M059J (cell line): ENCODE measurements around the gene CSKMT. TPM values are rescaled to one million over a fixed set of nuclear protein-coding genes. Genes with fewer than 3 reads are reported as not detected.
"Not testable (repeated sequence)": the region's sequence is repeated elsewhere in the genome, so short reads cannot be mapped to it uniquely, and the experiment has no call there.

Experiments
- DNase-seq: peaks from one replicate; pipeline ENCODE4 v3.0.0-alpha.2; 2012; ENCODE audit warnings: low read depth
- total RNA-seq: library from RNA; depleted of rRNA; stranded (reverse); fragments of >200 nt; shearing (Covaris generic); gene quantifications from 2 replicates; pipeline ENCODE4 v1.2.3, GENCODE V29; 2014; rRNA removed

The CSKMT gene
- total RNA-seq, result 2.0 and 8.7 TPM in 2 replicates

DNA sequence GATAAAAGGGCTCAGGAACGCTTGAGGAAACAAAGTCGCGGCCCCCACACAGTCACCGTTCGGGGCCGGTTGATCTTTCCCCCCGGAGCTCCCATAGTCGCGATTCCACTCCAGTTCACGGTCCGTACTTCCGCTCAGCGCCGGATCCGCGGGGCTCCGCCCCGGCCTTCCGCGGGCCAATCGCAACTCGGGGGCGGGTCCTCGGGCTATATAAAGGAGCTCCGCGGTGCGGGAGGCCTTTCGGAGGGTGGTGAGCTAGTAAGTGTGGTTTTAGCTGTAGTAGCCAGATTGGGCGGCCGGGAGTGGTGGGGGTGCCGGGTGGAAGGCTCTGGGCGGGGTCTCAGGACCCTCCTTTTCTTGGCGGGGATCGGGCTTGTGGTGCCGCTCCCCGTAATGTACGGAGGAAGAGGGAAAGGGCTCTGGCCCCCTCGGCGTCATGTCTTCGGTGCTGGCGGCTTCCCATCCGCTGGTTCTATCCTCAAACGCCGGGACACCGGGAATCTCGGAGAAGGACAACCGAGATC is at the start of gene CSKMT, which contains the start of gene C11orf98:
Gene CSKMT, plus strand, starts transcription at position 238 of the 524 bp plus-strand sequence. CDS start 568 bp downstream, outside the sequence.
Gene C11orf98, minus strand, starts transcription at position 136 of the 524 bp plus-strand sequence. Its CDS starts 41 bp downstream, at position 95.
- DNase-seq, result peak; percentile 89

DNA sequence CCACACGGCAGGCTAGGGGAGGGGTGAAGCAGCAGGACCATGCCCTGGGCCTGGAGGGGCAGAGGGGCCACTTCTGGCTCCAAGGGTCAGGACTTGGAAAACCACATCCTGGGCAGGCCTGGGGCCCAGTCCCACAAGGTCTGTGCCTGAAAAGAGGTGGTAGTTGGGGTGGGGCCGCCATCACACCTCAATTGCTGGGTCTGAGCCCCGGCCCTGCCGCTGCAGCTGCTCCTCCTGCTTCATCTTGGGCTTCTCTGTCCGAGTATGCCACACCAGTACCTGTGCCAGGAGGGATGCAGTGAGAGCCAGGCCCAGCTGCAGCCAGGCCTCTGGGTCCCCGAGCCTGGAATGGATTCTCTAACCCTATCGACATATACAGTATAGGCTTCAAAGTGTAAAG is 49.6 kb upstream of the CSKMT start:
- no peak for DNase-seq

DNA sequence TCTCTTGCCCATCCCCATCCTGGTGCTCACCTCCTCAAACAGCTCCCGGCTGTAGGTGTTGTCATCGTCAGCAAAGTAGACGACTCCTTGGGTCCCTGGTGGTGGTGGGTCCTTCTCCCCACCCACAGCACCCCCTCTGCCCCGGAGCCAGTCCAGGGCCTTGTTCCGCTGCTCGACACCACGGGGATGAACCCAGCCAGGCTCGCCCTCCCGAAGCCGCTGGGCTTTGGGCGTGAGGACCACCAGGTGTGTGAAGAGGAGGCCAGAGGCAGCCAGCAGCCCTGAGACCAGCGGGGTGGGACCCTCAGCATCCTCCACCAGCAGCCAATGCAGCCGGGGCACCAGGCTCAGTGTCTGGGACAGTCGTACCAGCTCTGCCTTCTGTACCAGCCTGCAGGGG is 48.2 kb upstream of the CSKMT start:
- not testable (repeated sequence) for DNase-seq

- no peak for DNase-seq
Measured at GRCh38 chr11:62621027-62621566, 44.0 kb upstream of the CSKMT start.

DNA sequence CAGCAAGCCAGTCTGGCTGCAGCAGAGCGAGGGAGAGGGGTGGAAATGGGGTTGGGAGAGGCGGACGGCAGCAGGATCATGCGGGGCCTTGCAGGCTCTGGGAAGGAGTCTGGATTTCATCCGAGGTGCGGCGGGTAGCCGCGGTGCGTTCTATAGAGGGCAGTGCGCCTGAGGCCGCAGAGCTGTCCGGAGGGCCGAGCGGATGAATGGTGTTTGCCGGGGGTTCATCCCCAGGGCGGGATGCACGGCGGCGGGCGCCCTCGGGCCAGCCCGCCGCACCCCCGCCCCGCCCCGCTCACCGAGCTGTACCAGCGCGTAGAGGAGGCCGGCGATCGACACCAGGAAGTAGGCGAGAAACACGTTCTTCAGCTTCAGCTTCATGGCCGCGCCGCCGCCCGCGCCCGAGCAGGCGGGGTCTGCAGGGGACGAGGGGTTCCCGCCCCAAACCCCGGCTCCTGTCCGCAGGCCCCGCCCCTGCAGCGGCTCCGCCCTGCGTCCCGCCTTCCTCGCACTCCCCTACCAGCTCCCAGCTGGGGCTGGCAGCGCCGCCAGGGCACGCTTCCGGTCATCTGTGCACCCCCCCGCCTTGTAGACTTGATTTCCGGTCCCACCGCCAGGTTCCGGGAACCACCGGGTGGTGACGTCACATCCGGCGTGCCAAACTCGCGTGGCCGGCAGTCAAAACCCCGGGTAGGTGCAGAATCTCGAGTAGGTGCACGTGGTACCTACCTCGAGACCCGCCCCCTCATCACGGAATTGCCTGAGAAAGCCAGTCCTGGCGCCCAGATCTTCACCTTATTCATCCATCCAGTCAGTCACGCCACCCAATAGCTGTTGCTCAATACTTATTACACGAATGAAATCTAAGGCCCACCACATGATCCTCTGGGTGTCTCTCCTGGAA is 43.3 kb upstream of the CSKMT start, which contains the start of gene B3GAT3:
Gene B3GAT3, minus strand, starts transcription at position 420 of the 904 bp plus-strand sequence. Its CDS starts 39 bp downstream, at position 381.
- peak; percentile 98 for DNase-seq

DNA sequence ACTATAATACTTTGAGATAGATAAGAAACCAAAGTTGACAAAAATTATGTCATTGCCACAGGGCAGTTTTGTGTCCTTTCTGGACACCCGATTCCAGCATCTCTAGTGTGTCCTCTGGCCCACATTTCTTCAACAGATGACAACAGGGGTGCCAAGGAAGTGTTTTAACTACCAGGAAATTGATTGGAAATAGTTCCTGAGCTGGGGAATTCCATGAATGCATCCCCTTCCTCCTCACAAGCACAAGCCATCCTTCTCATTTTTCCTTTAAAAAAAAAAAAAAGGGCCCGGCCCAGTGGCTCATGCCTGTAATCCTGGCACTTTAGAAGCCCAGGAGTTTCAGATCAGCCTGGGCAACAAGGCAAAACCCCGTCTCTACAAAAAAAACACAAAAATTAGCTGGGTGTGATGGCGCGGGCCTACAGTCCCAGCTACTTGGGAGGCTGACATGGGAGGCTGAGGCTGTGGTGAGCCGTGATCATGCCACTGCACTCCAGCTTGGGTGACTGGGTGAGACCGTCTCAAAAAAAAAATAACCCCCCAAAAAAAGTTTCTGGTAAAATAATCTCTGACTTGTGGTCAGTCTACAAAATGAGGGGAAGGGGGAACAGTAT is 42.5 kb upstream of the CSKMT start:
- DNase-seq, result no peak

DNA sequence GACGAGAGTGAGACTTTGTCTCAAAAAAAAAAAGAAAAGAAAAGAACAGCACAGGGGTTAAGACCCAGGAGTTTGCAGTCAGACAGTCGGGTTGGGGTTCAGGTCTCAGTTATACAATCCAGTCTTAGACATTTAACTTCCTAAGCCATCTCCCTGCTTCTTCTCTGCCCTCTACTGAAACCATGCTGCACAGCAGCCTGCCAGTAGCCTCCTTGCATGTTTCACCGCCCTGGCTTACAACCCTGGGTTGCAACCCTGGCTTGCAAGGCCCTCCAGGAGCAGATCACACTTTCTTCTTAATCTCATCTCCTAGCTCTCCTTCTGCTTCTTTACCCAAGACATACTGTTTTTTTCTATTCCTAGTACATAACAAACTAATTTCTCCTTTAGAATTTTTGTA is 37.4 kb upstream of the CSKMT start:
- no peak for DNase-seq

GRCh38 chr11:62632492-62632891 is 32.6 kb upstream of the CSKMT start:
- DNase-seq, result no peak

GRCh38 chr11:62644220-62644619 is 20.9 kb upstream of the CSKMT start:
- no peak for DNase-seq

DNA sequence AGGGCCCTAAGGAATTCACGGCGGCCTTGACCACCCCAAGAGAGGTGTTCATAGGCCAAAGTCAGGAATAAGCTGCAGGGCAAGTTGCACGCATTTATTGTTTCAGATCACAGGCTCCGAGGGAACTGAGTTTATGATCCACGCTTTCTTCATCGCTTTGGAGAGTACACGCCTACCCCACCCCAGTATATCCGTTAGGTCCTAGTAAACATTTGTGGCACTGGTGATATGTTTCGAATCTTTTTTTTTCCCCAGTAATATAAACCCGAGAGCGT is 19.5 kb upstream of the CSKMT start:
- no peak for DNase-seq

- peak; percentile 98 for DNase-seq
Measured at GRCh38 chr11:62645946-62646824, 18.9 kb upstream of the CSKMT start, which contains the start of gene GANAB. Gene GANAB, minus strand, starts transcription at chr11:62646613. Its CDS starts 14 bp downstream, at chr11:62646599.

- no peak for DNase-seq
Measured at GRCh38 chr11:62646825-62647608, 18.1 kb upstream of the CSKMT start.

GRCh38 chr11:62647609-62648005 is 17.5 kb upstream of the CSKMT start:
- peak; percentile 32 for DNase-seq

GRCh38 chr11:62648185-62648966 is 16.7 kb upstream of the CSKMT start:
- no peak for DNase-seq

GRCh38 chr11:62648967-62649364 is 16.1 kb upstream of the CSKMT start:
- no peak for DNase-seq

GRCh38 chr11:62649486-62649885 is 15.6 kb upstream of the CSKMT start:
- no peak for DNase-seq

DNA sequence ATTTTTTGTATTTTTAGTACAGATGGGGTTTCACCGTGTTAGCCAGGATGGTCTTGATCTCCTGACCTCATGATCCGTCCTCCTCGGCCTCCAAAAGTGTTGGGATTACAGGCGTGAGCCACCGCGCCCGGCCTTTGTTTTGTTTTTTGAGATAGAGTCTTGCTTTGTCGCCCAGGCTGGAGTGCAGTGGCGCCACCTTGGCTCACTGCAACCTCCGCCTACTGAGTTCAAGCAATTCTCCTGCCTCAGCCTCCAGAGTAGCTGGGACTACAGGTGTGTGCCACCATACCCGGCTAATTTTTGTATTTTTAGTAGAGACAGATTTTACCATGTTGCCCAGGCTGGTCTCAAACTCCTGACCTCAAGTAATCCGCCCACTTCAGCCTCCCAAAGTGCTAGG is 14.8 kb upstream of the CSKMT start:
- DNase-seq, result not testable (repeated sequence)

DNA sequence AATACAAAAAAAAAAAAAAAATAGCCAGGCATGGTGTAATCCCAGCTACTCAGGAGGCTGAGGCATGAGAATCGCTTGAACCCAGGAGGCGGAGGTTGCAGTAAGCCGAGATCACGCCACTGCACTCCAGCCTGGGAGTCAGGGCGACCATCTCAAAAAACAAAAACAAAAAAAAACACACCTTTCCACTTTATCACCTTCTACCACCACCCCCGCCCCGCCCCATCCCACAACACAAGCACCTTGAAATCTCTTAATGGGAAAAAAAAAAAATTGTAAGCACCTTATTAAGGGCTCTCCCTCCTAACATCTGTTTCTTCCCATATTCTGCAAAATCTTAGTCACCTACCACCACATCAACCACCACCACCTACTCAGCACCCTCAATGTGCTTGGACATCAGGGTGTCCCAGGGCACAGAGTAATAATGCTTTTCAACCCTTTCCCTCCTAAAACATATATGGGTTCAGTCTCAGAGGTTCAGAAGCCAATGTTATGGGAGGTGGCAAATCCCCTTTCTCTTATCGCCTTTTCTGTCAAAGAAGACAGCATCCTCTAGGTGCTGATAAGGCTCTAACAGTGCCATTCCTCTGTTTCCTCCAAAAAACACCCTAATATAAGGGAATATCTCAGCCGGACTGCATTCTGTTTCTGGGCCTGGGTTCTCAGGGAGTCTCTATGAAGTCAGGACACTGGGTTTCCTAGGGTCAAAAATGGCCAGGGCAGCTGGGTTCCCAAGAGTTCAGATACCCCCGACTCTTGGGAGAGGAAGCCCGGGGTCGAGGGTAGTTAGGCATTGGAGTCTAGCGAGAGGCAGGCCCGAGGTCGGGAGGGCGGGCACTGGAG is 12.7 kb upstream of the CSKMT start:
- DNase-seq, result no peak

GRCh38 chr11:62654297-62654696 is 10.8 kb upstream of the CSKMT start:
- DNase-seq, result no peak
